Measurements from ENCODE around the gene TUFT1. TPM values are rescaled to one million over a fixed set of nuclear protein-coding genes. Genes with fewer than 3 reads are reported as not detected.

The TUFT1 gene
- total RNA-seq, 1 donor from 2014 or later, result 16.0 TPM

GRCh38 chr1:151542710-151543129, 2.6 kb downstream of the TUFT1 start:
- DNase-seq (ENCODE audit: extremely low spot score in 2 of 2), result no peak
- intact Hi-C loops (cut with DNase I), result loop anchor here (10.0 kb wide), 1 partner anchor 898 kb away; no protein-coding TSS in a partner anchor
- no peaks in the 10 kb centered on the region for H3K36me3 ChIP-seq
- peaks cover 47% of the 10 kb centered on the region for H3K4me1 ChIP-seq
- TF ChIP-seq CTCF (IDR thresholded peaks at IDR 0.05), result no peak
- TF ChIP-seq POLR2A (IDR thresholded peaks at IDR 0.05), result no peak
- peak in 1 of 2 donors; percentile 23 for TF ChIP-seq POLR2AphosphoS5 (IDR thresholded peaks at IDR 0.05; ENCODE audit: insufficient read depth in 1 of 2, low read depth in 1 of 2)
- H3K4me3 ChIP-seq, result peak overlapping the region in 1 of 2 donors; percentile 61
- no peaks in the 10 kb centered on the region for H3K27me3 ChIP-seq
- no peaks in the 10 kb centered on the region for H3K9me3 ChIP-seq
- H3K27ac ChIP-seq, result peak overlapping the region; percentile 60

- TF ChIP-seq CTCF (IDR thresholded peaks at IDR 0.05) (no peak), POLR2AphosphoS5 (IDR thresholded peaks at IDR 0.05; ENCODE audit: insufficient read depth in 1 of 2, low read depth in 1 of 2) (no peak), POLR2A (IDR thresholded peaks at IDR 0.05) (no peak)
- H3K9me3 ChIP-seq, result no peaks in the 10 kb centered on the region
Measured at GRCh38 chr1:151545542-151545941, 5.4 kb downstream of the TUFT1 start.

GRCh38 chr1:151546011-151546925, 6.2 kb downstream of the TUFT1 start:
- Histone ChIP-seq H3K4me1 (peaks cover 44% of the 10 kb centered on the region), H3K4me3 (no peak overlapping the region), H3K9me3 (no peaks in the 10 kb centered on the region), H3K27me3 (no peaks in the 10 kb centered on the region), H3K36me3 (no peaks in the 10 kb centered on the region), H3K27ac (no peak overlapping the region)
- intact Hi-C loops (cut with DNase I), result loop anchor here (10.0 kb wide), 1 partner anchor 901 kb away; no protein-coding TSS in a partner anchor
- DNase-seq (ENCODE audit: extremely low spot score in 2 of 2), result no peak
- TF ChIP-seq CTCF (IDR thresholded peaks at IDR 0.05) (no peak), POLR2AphosphoS5 (IDR thresholded peaks at IDR 0.05; ENCODE audit: insufficient read depth in 1 of 2, low read depth in 1 of 2) (no peak), POLR2A (IDR thresholded peaks at IDR 0.05) (no peak)

More at GRCh38 chr1:151545542-151545941, 5.4 kb downstream of the TUFT1 start:
- Histone ChIP-seq H3K36me3 (no peaks in the 10 kb centered on the region), H3K4me3 (no peak overlapping the region), H3K4me1 (peaks cover 49% of the 10 kb centered on the region), H3K27me3 (no peaks in the 10 kb centered on the region), H3K27ac (no peak overlapping the region)
- intact Hi-C loops (cut with DNase I), result loop anchor here (10.0 kb wide), 1 partner anchor 901 kb away; no protein-coding TSS in a partner anchor
- DNase-seq (ENCODE audit: extremely low spot score in 2 of 2), result no peak

GRCh38 chr1:151547119-151547899, 7.2 kb downstream of the TUFT1 start:
- Histone ChIP-seq H3K27ac (no peak overlapping the region), H3K9me3 (no peaks in the 10 kb centered on the region), H3K4me3 (no peak overlapping the region), H3K27me3 (no peaks in the 10 kb centered on the region), H3K4me1 (peaks cover 34% of the 10 kb centered on the region), H3K36me3 (no peaks in the 10 kb centered on the region)
- intact Hi-C loops (cut with DNase I), result loop anchor here (10.0 kb wide), 1 partner anchor 903 kb away; no protein-coding TSS in a partner anchor
- no peak for TF ChIP-seq CTCF (IDR thresholded peaks at IDR 0.05)
- no peak for DNase-seq (ENCODE audit: extremely low spot score in 2 of 2)

All from vagina (tissue), 2 donors.